Measurements from ENCODE around the gene SMIM1.

GRCh38 chr1:3744646-3745045, 27.9 kb upstream of the SMIM1 start:
- TF ChIP-seq, protein P1, sequence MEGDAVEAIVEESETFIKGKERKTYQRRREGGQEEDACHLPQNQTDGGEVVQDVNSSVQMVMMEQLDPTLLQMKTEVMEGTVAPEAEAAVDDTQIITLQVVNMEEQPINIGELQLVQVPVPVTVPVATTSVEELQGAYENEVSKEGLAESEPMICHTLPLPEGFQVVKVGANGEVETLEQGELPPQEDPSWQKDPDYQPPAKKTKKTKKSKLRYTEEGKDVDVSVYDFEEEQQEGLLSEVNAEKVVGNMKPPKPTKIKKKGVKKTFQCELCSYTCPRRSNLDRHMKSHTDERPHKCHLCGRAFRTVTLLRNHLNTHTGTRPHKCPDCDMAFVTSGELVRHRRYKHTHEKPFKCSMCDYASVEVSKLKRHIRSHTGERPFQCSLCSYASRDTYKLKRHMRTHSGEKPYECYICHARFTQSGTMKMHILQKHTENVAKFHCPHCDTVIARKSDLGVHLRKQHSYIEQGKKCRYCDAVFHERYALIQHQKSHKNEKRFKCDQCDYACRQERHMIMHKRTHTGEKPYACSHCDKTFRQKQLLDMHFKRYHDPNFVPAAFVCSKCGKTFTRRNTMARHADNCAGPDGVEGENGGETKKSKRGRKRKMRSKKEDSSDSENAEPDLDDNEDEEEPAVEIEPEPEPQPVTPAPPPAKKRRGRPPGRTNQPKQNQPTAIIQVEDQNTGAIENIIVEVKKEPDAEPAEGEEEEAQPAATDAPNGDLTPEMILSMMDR (IDR thresholded peaks at IDR 0.05; ENCODE audit: insufficient read depth, low read depth, low read length): no peak
- no peak for TF ChIP-seq EZH2 (IDR thresholded peaks at IDR 0.05; ENCODE audit: insufficient read depth, low read length)
